GM12878 (cell line): Measurements from ENCODE around the gene DBNDD2. TPM values are rescaled to one million over a fixed set of nuclear protein-coding genes. Genes with fewer than 3 reads are reported as not detected.
A peak's percentile ranks its signal among the peaks of the same experiment; 100 is the strongest.

ENCODE experiments used
- CBX3 ChIP-seq: fragments of 200-600 bp; sonication (generic); IDR thresholded peaks from 2 replicates; pipeline ENCODE4 v1.6.1; 2016; ENCODE audit warnings: low read depth, borderline replicate concordance
- CEBPB ChIP-seq, 2 experiments: fragments of 150-350 bp in 1 of 2; IDR thresholded peaks; 2 replicates each; pipeline ENCODE4 v1.6.1; 2012 to 2014; ENCODE audit warnings: low read depth in 2 of 2, low read length in 2 of 2, borderline replicate concordance in 1 of 2, inconsistent platforms in 1 of 2
- DPF2 ChIP-seq: fragments of 450-650 bp; IDR thresholded peaks from 2 replicates; pipeline ENCODE4 v1.6.1; 2017; ENCODE audit warnings: mild to moderate bottlenecking
- FOXK2 ChIP-seq: fragments of 450-650 bp; IDR thresholded peaks from 2 replicates; pipeline ENCODE4 v1.6.1; 2017; ENCODE audit warnings: mild to moderate bottlenecking, moderate library complexity
- GABPA ChIP-seq: IDR thresholded peaks from 2 replicates; pipeline ENCODE4 v1.6.1; 2014; ENCODE audit warnings: antibody characterized with exemption, low read depth, mild to moderate bottlenecking, inconsistent platforms
- GATAD2B ChIP-seq: fragments of 450-650 bp; conservative IDR thresholded peaks from 2 replicates; pipeline ENCODE4 v1.6.1; 2017; ENCODE audit warnings: low read depth, mild to moderate bottlenecking, moderate library complexity
- SMARCA5 ChIP-seq: fragments of 450-650 bp; IDR thresholded peaks from 2 replicates; pipeline ENCODE4 v1.6.1; 2017; ENCODE audit warnings: mild to moderate bottlenecking
- SRF ChIP-seq, 2 experiments: IDR thresholded peaks; 2 replicates each; pipeline ENCODE4 v1.6.1; 2011; ENCODE audit warnings: low read depth in 2 of 2, low read length in 2 of 2, mild to moderate bottlenecking in 1 of 2, moderate library complexity in 1 of 2
- ZBED1 ChIP-seq: IDR thresholded peaks from 2 replicates; pipeline ENCODE4 v1.6.1; 2016; ENCODE audit warnings: borderline replicate concordance
- polyA plus RNA-seq, 11 experiments: library from polyadenylated mRNA; depleted of rRNA in 4 of 11; unstranded in 6 of 11; stranded (reverse) in 5 of 11; fragments of >200 nt; fragmentation: Nextera tagmentation in 4 of 11; fragmentation: Illumina TruSeq in 1 of 11; extraction: Ambion mirVana in 4 of 11; extraction: Trizol in 1 of 11; gene quantifications; 1 replicate in 1 of 11; 2 replicates in 10 of 11; pipeline versions ENCODE4 v1.2.1 to v1.2.3, GENCODE V29; 2011 to 2016; ENCODE audit warnings: inconsistent platforms in 2 of 11, missing spikeins in 2 of 11, low read depth in 1 of 11
- total RNA-seq, 4 experiments: library from RNA; depleted of rRNA in 3 of 4; stranded (reverse); fragments of >200 nt in 3 of 4; fragmentation: Illumina TruSeq in 1 of 4; extraction: Trizol in 1 of 4; gene quantifications; 2 replicates each; pipeline versions ENCODE4 v1.2.1 to v1.2.3, GENCODE V29; 2013 to 2021
- TF ChIP-seq, protein P1 (sequence below): fragments of 450-650 bp; formaldehyde crosslinking; IDR thresholded peaks from 2 replicates; pipeline ENCODE4 v1.5.0; 2022; ENCODE audit warnings: mild to moderate bottlenecking, missing genetic modification characterization
- TF ChIP-seq, protein P2 (sequence below): fragments of 150-350 bp; IDR thresholded peaks from 2 replicates; pipeline ENCODE4 v1.6.1; 2016; ENCODE audit warnings: low read depth, low read length

Gene DBNDD2
- total and polyA plus RNA-seq, 10 of the 15 experiments (the other 5 are each of a cell fraction or from before 2014, with no cell fraction given), result 0.17 to 5.7 (median 0.49) TPM; not detected in 1

DNA sequence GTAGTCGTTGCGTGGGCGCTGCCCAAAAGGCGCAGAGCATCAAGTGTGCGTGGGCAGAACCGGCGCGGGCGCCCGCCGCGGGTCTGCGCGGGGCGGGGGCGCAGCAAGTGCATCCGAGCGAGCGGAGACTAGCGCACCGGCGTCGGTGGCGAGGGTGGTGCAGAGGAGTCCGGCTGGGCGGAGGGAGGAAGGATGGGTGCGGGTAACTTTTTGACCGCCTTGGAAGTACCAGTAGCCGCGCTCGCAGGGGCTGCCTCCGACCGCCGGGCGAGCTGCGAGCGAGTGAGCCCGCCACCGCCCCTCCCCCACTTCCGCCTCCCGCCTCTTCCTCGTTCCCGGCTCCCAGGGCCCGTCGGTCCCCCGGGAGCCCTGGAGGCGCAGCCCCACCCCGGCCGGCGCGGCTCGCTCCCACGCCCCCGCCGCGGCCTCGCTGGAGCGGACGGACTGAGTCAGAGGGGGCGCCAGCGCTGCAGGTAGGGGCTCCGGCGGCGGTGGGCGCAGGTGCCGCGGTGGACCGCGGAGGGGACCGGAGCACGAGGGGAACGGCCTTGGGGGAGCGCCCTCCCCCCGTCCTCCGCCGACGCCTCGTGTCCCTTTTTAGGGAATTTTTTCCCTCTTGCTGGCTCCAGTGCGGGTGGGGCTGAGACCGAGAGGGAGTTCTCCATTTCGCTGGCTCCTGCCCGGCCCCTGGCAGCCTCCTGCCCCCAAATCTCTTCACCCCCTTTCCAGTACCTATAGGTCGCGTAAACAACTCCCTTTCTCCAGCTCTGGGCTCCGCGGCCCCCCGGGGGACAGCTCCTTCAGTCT lies 1.6 kb upstream of the DBNDD2 start (continued):
- no peak for TF ChIP-seq CEBPB (IDR thresholded peaks at IDR 0.05; ENCODE audit: borderline replicate concordance in 1 of 2, low read depth in 2 of 2, low read length in 2 of 2)
- TF ChIP-seq GABPA, result no peak
- no peak for TF ChIP-seq FOXK2
- TF ChIP-seq, protein P1, sequence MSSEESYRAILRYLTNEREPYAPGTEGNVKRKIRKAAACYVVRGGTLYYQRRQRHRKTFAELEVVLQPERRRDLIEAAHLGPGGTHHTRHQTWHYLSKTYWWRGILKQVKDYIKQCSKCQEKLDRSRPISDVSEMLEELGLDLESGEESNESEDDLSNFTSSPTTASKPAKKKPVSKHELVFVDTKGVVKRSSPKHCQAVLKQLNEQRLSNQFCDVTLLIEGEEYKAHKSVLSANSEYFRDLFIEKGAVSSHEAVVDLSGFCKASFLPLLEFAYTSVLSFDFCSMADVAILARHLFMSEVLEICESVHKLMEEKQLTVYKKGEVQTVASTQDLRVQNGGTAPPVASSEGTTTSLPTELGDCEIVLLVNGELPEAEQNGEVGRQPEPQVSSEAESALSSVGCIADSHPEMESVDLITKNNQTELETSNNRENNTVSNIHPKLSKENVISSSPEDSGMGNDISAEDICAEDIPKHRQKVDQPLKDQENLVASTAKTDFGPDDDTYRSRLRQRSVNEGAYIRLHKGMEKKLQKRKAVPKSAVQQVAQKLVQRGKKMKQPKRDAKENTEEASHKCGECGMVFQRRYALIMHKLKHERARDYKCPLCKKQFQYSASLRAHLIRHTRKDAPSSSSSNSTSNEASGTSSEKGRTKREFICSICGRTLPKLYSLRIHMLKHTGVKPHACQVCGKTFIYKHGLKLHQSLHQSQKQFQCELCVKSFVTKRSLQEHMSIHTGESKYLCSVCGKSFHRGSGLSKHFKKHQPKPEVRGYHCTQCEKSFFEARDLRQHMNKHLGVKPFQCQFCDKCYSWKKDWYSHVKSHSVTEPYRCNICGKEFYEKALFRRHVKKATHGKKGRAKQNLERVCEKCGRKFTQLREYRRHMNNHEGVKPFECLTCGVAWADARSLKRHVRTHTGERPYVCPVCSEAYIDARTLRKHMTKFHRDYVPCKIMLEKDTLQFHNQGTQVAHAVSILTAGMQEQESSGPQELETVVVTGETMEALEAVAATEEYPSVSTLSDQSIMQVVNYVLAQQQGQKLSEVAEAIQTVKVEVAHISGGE (CRISPR knock-in tag), result no peak
- TF ChIP-seq SMARCA5, result no peak
- TF ChIP-seq, protein P2, sequence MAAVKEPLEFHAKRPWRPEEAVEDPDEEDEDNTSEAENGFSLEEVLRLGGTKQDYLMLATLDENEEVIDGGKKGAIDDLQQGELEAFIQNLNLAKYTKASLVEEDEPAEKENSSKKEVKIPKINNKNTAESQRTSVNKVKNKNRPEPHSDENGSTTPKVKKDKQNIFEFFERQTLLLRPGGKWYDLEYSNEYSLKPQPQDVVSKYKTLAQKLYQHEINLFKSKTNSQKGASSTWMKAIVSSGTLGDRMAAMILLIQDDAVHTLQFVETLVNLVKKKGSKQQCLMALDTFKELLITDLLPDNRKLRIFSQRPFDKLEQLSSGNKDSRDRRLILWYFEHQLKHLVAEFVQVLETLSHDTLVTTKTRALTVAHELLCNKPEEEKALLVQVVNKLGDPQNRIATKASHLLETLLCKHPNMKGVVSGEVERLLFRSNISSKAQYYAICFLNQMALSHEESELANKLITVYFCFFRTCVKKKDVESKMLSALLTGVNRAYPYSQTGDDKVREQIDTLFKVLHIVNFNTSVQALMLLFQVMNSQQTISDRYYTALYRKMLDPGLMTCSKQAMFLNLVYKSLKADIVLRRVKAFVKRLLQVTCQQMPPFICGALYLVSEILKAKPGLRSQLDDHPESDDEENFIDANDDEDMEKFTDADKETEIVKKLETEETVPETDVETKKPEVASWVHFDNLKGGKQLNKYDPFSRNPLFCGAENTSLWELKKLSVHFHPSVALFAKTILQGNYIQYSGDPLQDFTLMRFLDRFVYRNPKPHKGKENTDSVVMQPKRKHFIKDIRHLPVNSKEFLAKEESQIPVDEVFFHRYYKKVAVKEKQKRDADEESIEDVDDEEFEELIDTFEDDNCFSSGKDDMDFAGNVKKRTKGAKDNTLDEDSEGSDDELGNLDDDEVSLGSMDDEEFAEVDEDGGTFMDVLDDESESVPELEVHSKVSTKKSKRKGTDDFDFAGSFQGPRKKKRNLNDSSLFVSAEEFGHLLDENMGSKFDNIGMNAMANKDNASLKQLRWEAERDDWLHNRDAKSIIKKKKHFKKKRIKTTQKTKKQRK, result no peak
- no peak for TF ChIP-seq CBX3
- peak; percentile 78 for TF ChIP-seq GATAD2B
- TF ChIP-seq DPF2, result peak; percentile 71
- TF ChIP-seq SRF (IDR thresholded peaks at IDR 0.05; ENCODE audit: low read depth in 2 of 2, low read length in 2 of 2), result no peak
- TF ChIP-seq ZBED1, result no peak
